Mononuclear cell (primary cell): Measurements from ENCODE around the gene PDHX. TPM values are rescaled to one million over a fixed set of nuclear protein-coding genes. Genes with fewer than 3 reads are reported as not detected.

Experiments used
- H3K27me3 ChIP-seq: 2 replicates; pipeline ENCODE4 v1.6.0; 2011; ENCODE audit warnings: low read length, control low read depth; ENCODE audit not compliant: insufficient read depth
- H3K4me1 ChIP-seq: 2 replicates; pipeline ENCODE4 v1.5.1; 2011; ENCODE audit warnings: mild to moderate bottlenecking, low read length, control low read depth; ENCODE audit not compliant: insufficient read depth
- H3K4me3 ChIP-seq: 2 replicates; pipeline ENCODE4 v1.5.1; 2011; ENCODE audit warnings: mild to moderate bottlenecking, low read length, moderate library complexity
- H3K9me3 ChIP-seq: 2 replicates; pipeline ENCODE4 v1.5.1; 2011; ENCODE audit warnings: low read depth, mild to moderate bottlenecking, control low read depth, low read length
- total RNA-seq: library from RNA; depleted of rRNA; stranded (reverse); fragments of >200 nt; gene quantifications from one replicate; pipeline ENCODE4 v1.2.3, GENCODE V29; 2012

Gene PDHX
- total RNA-seq, 1 donor = 16.9 TPM

DNA sequence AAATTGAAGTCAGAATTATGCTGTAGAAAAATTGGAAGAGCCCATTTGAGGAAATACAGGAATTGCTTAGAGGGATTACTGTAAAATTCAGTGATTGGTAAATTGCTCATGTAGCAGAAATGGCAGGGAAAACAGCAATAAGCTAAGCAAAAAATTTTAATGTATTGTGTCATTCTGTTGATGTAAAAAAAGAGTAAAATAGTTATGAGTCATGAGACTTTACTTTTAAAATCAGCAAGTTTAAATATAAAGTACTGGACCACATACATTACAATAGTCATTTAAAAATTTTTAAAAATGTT is 10.4 kb downstream of the PDHX start:
- no peaks in the 10 kb centered on the region for H3K4me1 ChIP-seq
- H3K9me3 ChIP-seq = no peaks in the 10 kb centered on the region
- H3K27me3 ChIP-seq = no peaks in the 10 kb centered on the region
- H3K4me3 ChIP-seq = no peak overlapping the region

DNA sequence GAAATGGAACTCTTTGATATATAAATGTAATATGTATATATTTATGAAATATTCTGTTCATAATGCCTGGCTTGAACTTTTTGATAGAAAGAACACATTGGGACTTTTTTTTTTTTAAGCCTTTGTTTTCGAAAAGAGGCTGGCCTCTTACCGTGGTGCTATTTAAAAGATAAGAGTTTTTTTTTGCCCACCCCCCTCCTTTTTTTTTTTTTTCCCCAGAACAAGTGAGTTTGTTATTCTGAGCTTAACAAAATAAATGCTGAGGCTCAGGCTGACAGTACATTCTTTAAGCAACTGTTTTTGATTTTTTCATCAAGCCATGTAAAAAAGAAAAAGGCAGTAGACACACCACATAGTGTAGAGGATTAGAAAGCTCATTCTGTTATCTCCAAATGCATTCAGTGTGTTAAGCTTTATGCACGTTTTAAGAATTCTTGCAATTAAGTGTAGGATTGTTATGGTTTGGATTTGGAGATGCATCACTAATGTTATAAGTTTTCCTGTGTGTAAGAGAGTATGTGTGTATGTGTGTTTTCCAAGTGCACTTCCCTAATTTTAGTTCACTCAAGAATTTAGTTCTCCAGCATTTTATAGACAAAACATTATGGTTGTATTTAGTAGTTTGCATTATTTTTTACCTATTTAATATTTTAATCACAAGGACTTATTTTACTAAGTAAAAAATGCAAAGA is 12.0 kb downstream of the PDHX start:
- Histone ChIP-seq H3K4me1 (no peaks in the 10 kb centered on the region), H3K27me3 (no peaks in the 10 kb centered on the region), H3K9me3 (no peaks in the 10 kb centered on the region), H3K4me3 (no peak overlapping the region)

DNA sequence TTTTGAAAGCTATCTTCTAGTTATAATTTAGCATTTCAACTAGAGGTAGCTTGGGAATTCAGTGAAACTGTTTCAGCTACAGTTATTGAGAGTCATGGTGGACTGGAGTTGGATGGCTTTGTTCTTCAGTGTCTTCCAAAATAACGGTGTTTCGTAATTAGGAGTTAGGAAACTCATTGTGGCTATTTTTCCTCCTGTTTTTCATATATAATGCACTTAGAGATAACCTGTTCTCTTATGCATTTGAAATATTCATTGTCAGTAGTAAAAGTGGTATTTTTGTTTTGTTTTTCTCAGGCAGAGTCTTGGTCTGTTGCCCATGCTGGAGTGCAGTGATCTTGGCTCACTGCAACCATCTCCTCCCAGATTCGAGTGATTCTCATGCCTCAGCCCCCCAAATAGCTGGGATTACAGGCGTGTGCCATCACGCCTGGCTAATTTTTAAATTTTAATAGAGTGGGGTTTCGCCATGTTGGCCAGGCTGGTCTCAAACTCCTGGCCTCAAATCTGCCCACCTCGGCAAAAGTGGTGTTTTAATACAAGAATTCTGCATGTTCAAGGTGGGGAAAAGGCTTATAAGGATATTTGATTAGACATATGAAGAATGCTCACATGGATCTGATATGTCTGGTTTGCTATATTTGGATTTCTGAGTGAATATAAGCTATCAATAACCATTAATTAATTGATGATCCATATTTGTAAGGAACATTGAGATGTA is 12.7 kb downstream of the PDHX start:
- Histone ChIP-seq H3K4me1 (no peaks in the 10 kb centered on the region), H3K27me3 (no peaks in the 10 kb centered on the region), H3K4me3 (no peak overlapping the region), H3K9me3 (no peaks in the 10 kb centered on the region)

DNA sequence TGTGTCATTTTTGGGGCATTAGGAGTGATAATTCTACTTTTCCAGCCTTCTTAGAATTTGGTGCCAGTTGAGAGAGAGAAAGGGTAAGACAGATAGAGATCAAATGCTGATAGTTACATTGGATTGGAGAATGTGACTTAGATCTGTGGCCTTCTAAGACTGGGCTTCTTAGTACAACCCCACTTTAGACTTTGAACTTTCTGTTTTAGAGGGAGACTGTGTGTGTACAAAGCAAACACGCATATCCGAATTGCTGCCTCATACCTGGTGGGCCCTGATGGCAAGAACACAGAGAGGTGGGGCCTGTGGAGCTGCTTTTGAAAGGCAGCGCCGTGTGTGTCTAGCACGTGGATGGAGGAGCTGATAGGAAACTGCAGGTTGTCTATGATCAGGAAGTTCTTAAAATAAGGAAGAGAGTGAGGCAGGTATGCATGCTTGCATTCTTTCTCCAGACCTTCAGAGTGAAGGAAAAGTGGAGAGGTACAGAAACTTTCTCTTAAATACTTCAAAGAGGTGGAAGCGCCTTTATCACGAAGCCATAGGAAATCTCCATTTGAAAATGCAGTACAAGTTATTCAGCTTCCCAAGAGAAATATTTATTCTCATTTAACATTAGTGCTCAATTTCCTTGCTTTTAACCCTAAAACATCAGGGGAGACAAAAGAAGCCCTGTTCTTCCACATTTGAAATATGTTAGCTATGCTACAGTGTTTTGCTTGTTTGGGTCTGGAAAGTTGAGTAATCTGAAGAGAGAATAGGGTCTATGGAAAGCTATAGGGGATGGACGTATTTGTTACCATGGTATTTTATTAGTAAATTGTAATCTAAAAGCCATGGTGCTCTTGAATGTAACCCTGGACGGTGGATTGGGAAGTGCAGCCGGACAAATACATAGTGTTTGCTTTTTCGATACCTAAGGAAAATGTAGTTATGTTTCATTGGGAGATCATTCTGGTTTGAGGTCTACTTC is 13.7 kb downstream of the PDHX start:
- H3K27me3 ChIP-seq = no peaks in the 10 kb centered on the region
- no peaks in the 10 kb centered on the region for H3K4me1 ChIP-seq
- H3K9me3 ChIP-seq = no peaks in the 10 kb centered on the region
- no peak overlapping the region for H3K4me3 ChIP-seq

DNA sequence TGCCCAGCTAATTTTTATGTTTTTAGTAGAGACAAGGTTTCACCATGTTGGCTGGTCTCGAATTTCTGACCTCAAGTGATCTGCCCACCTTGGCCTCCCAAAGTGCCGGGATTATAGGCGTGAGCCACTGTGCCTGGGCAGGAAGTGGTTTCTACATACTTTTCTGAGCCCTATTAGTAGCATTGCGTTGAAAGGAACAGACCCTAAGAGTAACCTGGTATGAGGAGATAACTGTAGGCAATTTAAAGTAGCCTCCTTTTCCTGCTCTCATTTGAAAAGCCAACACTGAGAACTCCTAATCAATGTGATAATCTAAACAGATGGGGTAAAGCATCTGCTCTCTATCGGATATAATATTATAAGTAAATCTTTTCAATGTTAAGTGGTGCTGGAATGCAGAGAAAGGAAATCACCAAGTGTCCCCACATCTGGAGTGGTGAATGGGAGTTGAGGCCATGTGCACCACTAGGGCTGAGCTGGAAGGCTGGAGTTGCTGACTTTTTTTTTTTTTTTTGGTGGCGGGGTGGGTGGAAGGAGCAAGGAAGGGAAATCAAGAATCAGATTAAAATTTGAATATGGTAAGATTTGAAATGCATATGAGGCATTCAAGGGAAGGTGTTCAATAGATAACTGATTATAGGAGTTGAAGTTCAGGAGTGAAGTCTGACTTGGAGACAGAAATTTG is 20.7 kb downstream of the PDHX start:
- no peak overlapping the region for H3K4me3 ChIP-seq
- H3K27me3 ChIP-seq = no peaks in the 10 kb centered on the region
- H3K4me1 ChIP-seq = no peaks in the 10 kb centered on the region
- no peaks in the 10 kb centered on the region for H3K9me3 ChIP-seq

DNA sequence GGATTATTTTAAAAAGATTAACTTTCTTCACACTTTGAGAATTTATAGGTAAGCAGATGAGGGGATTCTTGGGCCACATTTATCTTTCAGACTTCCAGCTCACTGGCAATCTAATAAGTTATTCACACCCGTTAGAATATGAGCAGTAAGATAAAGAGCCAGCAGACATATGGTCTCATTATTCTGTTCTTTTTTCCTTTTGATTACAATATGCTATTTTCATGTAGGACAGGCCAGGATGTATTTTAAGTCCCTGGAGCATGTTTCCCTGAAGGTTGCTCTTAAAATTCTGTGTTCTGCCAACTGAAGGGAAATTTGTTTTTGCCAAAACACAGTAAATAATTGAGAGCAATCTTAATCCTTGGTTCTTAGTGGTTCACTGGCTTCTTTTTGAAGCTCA is 22.2 kb downstream of the PDHX start:
- Histone ChIP-seq H3K9me3 (no peaks in the 10 kb centered on the region), H3K27me3 (no peaks in the 10 kb centered on the region), H3K4me1 (no peaks in the 10 kb centered on the region), H3K4me3 (no peak overlapping the region)

DNA sequence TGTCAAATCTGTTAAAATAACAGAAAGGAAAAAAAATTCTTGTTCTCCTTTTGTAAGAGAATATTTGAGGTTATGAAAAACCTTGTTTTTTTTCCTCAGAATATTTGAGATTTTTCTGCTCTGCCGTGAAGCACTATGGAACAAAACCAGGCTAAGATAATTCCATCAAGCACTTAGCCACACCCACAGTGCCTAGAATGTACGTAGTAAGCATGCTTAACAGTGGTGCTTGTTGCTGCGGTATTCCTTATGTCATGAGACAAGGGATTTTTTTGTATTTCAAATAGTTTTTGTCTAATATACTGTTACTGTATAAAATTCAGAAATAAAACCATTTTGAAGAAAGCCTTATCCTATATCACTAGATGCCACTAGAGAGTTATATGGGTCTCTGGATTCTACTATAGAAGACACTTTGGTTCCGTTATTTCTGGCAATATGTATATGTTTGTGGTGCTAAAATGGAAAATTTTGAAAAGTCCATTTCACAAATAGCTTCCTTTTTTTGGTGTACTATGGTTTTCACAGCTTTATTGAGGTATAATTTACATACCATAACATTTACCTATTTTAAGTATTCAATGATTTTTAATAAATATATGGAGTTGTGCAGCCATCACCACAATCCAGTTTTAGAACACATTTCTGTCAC is 23.7 kb downstream of the PDHX start:
- Histone ChIP-seq H3K9me3 (peaks cover 6% of the 10 kb centered on the region), H3K27me3 (no peaks in the 10 kb centered on the region), H3K4me3 (no peak overlapping the region), H3K4me1 (no peaks in the 10 kb centered on the region)

DNA sequence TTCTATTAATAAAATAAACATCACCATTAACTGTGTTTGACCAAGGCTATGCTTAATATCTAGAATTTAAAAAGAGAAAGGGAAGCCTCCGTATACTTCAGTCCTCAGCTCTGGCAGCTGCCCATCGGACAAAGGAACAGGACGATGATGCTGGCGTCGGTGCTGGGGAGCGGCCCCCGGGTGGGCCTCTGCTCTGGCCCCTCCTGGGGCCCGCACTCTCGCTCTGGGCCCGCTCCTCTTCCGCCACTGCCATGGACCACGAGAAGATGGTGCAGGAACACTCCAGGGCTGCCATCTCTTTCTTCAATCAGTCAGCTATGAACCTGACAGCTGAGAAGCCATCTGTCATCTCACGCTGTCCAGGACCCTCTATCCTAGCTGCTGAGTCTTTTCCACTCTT is 25.3 kb downstream of the PDHX start:
- Histone ChIP-seq H3K27me3 (no peaks in the 10 kb centered on the region), H3K4me1 (no peaks in the 10 kb centered on the region), H3K4me3 (no peak overlapping the region), H3K9me3 (peaks cover 6% of the 10 kb centered on the region)

DNA sequence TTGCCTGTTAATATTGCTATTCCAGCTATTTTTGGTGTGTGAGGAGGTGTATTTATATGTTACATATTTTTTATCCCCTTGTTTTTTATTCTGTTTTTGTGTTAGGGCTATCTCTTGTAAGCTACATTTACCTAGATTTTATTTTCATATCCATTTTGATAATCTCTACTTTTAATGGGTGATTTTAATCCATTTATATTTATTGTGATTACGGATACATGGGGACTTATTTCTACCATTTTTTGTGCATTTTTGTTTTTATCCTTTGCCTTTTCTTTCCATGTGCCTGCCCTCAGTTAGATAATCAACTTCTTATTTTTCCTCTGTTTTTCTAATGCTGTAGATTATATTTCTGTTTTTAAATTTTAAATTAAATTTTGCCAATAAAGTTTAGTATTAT is 28.3 kb downstream of the PDHX start:
- Histone ChIP-seq H3K27me3 (no peaks in the 10 kb centered on the region), H3K4me3 (no peak overlapping the region), H3K4me1 (no peaks in the 10 kb centered on the region), H3K9me3 (peaks cover 6% of the 10 kb centered on the region)

DNA sequence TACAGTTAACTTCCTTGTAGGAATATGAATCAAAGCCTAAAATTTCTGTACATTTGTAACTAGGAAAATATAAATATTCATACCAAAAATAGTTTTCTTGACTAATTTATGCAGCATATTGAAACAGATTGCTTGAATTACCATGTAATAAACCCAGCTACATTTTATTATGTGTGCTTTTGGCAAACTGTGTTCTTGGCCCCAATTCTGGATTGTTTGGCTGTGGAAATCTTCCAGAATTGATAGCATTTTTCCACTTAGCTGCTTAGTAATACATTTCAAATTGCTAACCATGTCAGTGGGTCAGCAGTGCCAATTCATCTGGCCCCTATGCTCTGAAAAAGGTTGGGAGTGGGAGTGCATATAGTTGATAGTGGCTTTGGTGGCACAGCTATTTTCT is 32.3 kb downstream of the PDHX start:
- H3K9me3 ChIP-seq = peaks cover 6% of the 10 kb centered on the region
- no peaks in the 10 kb centered on the region for H3K4me1 ChIP-seq
- H3K4me3 ChIP-seq = no peak overlapping the region
- H3K27me3 ChIP-seq = no peaks in the 10 kb centered on the region

DNA sequence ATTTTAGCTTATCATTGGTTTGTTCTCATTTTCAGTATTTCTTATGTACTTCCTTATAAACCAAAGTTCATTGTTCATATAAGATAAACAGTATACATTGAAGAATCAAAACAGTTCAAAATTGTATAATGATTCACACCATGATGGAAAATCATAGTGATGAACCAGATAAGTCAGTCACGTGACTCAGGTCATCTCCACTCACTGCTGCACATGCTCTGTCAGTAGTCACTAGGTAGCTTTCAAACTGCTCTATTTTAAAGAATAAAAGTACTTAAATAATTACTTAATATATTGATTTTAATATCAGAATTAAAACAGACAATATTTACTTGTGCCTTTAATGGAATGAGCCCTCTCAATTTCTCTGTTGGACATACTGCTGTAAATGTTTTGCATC is 37.5 kb downstream of the PDHX start:
- Histone ChIP-seq H3K4me1 (peaks cover 3% of the 10 kb centered on the region), H3K4me3 (no peak overlapping the region), H3K9me3 (no peaks in the 10 kb centered on the region), H3K27me3 (no peaks in the 10 kb centered on the region)

DNA sequence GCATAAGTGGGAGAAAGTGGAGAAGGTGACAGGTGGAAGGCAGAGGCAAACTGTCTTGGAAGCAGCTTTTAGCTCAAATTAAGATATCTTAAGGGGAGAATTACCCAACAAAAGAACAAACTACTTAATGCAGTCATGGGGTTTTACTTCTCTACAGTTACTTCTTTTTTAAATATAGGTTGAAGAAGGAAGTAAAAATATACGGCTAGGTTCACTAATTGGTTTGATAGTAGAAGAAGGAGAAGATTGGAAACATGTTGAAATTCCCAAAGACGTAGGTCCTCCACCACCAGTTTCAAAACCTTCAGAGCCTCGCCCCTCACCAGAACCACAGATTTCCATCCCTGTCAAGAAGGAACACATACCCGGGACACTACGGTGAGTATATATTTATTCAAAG is 40.8 kb downstream of the PDHX start:
- Histone ChIP-seq H3K27me3 (no peaks in the 10 kb centered on the region), H3K4me3 (no peak overlapping the region), H3K9me3 (no peaks in the 10 kb centered on the region), H3K4me1 (peaks cover 3% of the 10 kb centered on the region)

DNA sequence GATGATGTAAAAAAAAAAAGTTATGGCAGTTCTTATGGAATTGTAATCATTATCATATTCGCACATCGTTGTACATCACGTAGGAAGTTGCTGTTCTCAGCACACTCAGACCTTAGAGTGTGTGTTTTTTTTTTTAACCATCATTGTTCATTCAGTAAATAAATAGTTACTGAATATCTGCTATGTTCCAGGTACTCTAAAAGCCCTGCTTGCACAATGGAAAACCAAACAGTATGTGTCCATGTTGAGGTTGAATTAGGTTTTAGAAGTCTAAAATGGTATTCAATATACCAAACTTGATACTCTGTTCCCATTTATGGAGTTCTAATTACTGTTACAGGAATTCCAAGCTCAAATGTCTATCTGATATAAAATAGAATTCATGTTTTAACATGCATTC is 41.2 kb downstream of the PDHX start:
- Histone ChIP-seq H3K9me3 (no peaks in the 10 kb centered on the region), H3K27me3 (no peaks in the 10 kb centered on the region), H3K4me1 (peaks cover 3% of the 10 kb centered on the region), H3K4me3 (no peak overlapping the region)

DNA sequence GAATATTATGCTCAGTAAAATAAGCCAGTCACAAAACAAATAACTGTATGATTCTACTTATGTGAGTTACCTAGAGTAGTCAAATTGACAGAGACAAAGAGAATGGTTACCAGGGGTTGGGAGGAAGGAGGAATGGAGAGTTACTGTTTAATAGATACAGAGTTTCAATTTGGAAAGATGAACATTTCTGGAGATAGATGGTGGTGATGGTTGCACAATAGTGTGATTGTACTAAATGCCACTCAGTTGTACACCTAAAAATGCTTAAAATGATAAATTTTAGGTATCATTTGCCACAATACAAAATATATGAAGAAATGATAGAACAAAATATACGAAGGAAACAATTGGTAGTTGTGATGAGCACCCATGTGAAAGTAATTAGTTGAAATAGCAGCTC is 43.4 kb downstream of the PDHX start:
- Histone ChIP-seq H3K9me3 (no peaks in the 10 kb centered on the region), H3K4me1 (peaks cover 3% of the 10 kb centered on the region), H3K4me3 (no peak overlapping the region), H3K27me3 (no peaks in the 10 kb centered on the region)
